ENCODE measurements around the gene LBX1. TPM values are rescaled to one million over a fixed set of nuclear protein-coding genes. Genes with fewer than 3 reads are reported as not detected.

LBX1 gene
- total RNA-seq, 1 donor from 2014 or later, result not detected

DNA sequence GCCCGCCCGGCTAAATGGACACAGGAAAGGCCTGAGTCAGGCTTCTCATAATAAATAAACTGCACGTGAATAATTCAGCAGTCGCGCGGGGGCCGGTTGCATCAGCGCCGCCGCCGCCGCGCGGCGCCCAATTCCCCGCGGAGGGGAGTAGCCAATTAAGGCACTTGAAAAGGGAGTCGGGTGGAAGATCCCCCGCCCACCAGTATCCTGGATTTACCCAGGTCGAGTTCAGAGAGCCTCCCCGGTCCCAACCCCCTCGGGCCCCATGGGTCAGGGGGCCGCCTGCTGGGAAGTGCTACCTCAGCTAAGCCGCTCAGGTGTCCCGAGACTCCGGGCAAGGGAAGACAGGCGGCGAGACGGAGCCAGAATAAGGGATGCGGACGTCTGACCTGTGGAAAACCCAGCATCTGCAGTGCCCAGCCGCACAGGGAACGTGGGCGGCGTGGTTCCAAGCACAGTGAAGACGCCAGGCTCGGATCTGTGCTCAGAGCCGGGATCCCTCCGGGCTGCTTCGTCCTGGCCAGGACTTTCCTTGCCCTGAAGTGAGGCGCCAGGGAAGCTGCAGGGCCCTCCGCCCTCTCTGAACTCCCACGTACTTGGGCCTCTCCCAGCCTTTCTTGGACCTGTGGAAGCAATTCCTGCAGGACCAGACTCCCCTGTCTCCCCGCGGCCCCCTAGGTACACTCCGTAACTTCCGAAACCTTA lies 7.3 kb upstream of the LBX1 start:
- Mint-ChIP-seq H3K27ac (no peak overlapping the region), H3K36me3 (ENCODE audit: low read depth) (no peaks in the 10 kb centered on the region), H3K4me3 (peak overlapping the region; percentile 53), H3K27me3 (peaks cover 74% of the 10 kb centered on the region), H3K4me1 (peaks cover 10% of the 10 kb centered on the region), H3K9me3 (no peaks in the 10 kb centered on the region)
- CTCF ChIA-PET, result no interaction called here
- ATAC-seq (ENCODE audit: low read depth) (no peak), DNase-seq (no peak)
- POLR2A ChIA-PET, result no interaction called here
- no peak for TF ChIP-seq CTCF (IDR thresholded peaks at IDR 0.05)
- intact Hi-C loops (cut with micrococcal nuclease), result loop anchor here (5.0 kb wide), 1 partner anchor 409 kb away; no protein-coding TSS in a partner anchor

DNA sequence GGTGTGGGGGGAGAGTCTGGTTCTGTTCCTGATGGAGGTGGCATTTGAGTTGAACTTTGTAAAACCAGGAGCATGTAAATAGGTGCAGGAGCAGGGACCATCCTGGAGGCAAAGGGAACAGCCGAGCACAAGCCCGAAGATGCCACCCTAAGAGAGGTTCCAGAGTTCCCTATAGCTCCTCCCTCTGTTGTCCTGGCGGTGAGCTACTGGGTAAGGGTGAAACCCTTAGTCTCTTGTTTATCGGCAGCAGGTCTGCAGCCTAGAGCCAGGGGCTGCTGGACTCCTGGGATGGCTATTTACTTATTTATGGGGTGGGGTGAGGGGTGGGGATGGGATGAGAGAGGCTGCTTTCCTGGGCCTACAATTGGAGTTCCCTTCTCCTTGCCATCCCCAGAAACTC lies 6.5 kb upstream of the LBX1 start:
- H3K27ac Mint-ChIP-seq, result no peak overlapping the region
- H3K4me1 Mint-ChIP-seq, result peaks cover 10% of the 10 kb centered on the region
- no peak overlapping the region for H3K4me3 Mint-ChIP-seq
- intact Hi-C loops (cut with micrococcal nuclease), result loop anchor here (5.0 kb wide), 1 partner anchor 408 kb away; no protein-coding TSS in a partner anchor
- POLR2A ChIA-PET, result no interaction called here
- no peaks in the 10 kb centered on the region for H3K9me3 Mint-ChIP-seq
- peaks cover 79% of the 10 kb centered on the region for H3K27me3 Mint-ChIP-seq
- DNase-seq (no peak), ATAC-seq (ENCODE audit: low read depth) (no peak)
- H3K36me3 Mint-ChIP-seq (ENCODE audit: low read depth), result no peaks in the 10 kb centered on the region
- CTCF ChIA-PET, result no interaction called here
- TF ChIP-seq CTCF (IDR thresholded peaks at IDR 0.05), result no peak

GRCh38 chr10:101234333-101234732 lies 5.1 kb upstream of the LBX1 start:
- no peak overlapping the region for H3K27ac Mint-ChIP-seq
- H3K4me1 Mint-ChIP-seq, result peaks cover 15% of the 10 kb centered on the region
- H3K4me3 Mint-ChIP-seq, result no peak overlapping the region
- intact Hi-C loops (cut with micrococcal nuclease), result no loop called here
- ChIA-PET POLR2A (no interaction called here), CTCF (no interaction called here)
- H3K9me3 Mint-ChIP-seq, result no peaks in the 10 kb centered on the region
- DNase-seq (no peak), ATAC-seq (ENCODE audit: low read depth) (no peak)
- H3K36me3 Mint-ChIP-seq (ENCODE audit: low read depth), result no peaks in the 10 kb centered on the region
- H3K27me3 Mint-ChIP-seq, result peaks cover 71% of the 10 kb centered on the region
- no peak for TF ChIP-seq CTCF (IDR thresholded peaks at IDR 0.05)

- peaks cover 18% of the 10 kb centered on the region for H3K4me1 Mint-ChIP-seq
- no peak overlapping the region for H3K4me3 Mint-ChIP-seq
- ATAC-seq (ENCODE audit: low read depth), result no peak
- no peak for DNase-seq
- H3K27me3 Mint-ChIP-seq, result peaks cover 69% of the 10 kb centered on the region
- H3K36me3 Mint-ChIP-seq (ENCODE audit: low read depth), result no peaks in the 10 kb centered on the region
- intact Hi-C loops (cut with micrococcal nuclease), result no loop called here
- POLR2A ChIA-PET, result no interaction called here
- CTCF ChIA-PET, result no interaction called here
- no peak overlapping the region for H3K27ac Mint-ChIP-seq
- H3K9me3 Mint-ChIP-seq, result no peaks in the 10 kb centered on the region
- TF ChIP-seq CTCF (IDR thresholded peaks at IDR 0.05), result no peak
Observed at GRCh38 chr10:101233863-101234262, 4.6 kb upstream of the LBX1 start.

GRCh38 chr10:101233443-101233842 lies 4.2 kb upstream of the LBX1 start:
- intact Hi-C loops (cut with micrococcal nuclease), result no loop called here
- Mint-ChIP-seq H3K9me3 (no peaks in the 10 kb centered on the region), H3K27ac (no peak overlapping the region), H3K4me3 (no peak overlapping the region), H3K36me3 (ENCODE audit: low read depth) (no peaks in the 10 kb centered on the region), H3K4me1 (peaks cover 18% of the 10 kb centered on the region), H3K27me3 (peaks cover 68% of the 10 kb centered on the region)
- CTCF ChIA-PET, result no interaction called here
- TF ChIP-seq CTCF (IDR thresholded peaks at IDR 0.05), result no peak
- POLR2A ChIA-PET, result no interaction called here
- no peak for DNase-seq
- no peak for ATAC-seq (ENCODE audit: low read depth)

Measured in activated B cell treated with CpG ODN at 0.5 μM for 24 hours (primary cell).